DOHH2 (cell line): ENCODE data around the gene TPMT.
"Not testable (repeated sequence)": the region's sequence is repeated elsewhere in the genome, so short reads cannot be mapped to it uniquely, and the experiment has no call there.

Experiments
- H3F3A ChIP-seq: fragments of 200-600 bp; sonication (generic), shearing (Covaris generic); 2 replicates; pipeline ENCODE4 v1.6.0; 2016; ENCODE audit warnings: antibody characterized with exemption, mild to moderate bottlenecking; ENCODE audit not compliant: control insufficient read depth, insufficient read depth
- H3K27ac ChIP-seq: fragments of 200-600 bp; sonication (generic); 2 replicates; pipeline ENCODE4 v1.5.1; 2014; ENCODE audit warnings: low read depth, mild to moderate bottlenecking, low read length, moderate library complexity
- H3K27me3 ChIP-seq: fragments of 200-600 bp; sonication (generic); 2 replicates; pipeline ENCODE4 v1.6.1; 2014; ENCODE audit warnings: mild to moderate bottlenecking, low read length, mixed read lengths; ENCODE audit not compliant: control insufficient read depth
- H3K36me3 ChIP-seq: fragments of 200-600 bp; sonication (generic); 2 replicates; pipeline ENCODE4 v1.6.1; 2014; ENCODE audit warnings: mild to moderate bottlenecking, low read length, moderate library complexity, mixed read lengths; ENCODE audit not compliant: control insufficient read depth
- H3K4me1 ChIP-seq: fragments of 200-600 bp; sonication (generic); 2 replicates; pipeline ENCODE4 v1.6.1; 2014; ENCODE audit warnings: mild to moderate bottlenecking, low read length, mixed read lengths; ENCODE audit not compliant: control insufficient read depth
- H3K4me2 ChIP-seq: fragments of 200-600 bp; sonication (generic); 2 replicates; pipeline ENCODE4 v1.6.0; 2014; ENCODE audit warnings: mild to moderate bottlenecking, low read length, moderate library complexity
- H3K4me3 ChIP-seq: fragments of 200-600 bp; sonication (generic); 2 replicates; pipeline ENCODE4 v1.5.1; 2014; ENCODE audit warnings: mild to moderate bottlenecking, low read length, mixed read lengths
- H3K79me2 ChIP-seq: fragments of 200-600 bp; sonication (generic); 2 replicates; pipeline ENCODE4 v1.6.1; 2014; ENCODE audit warnings: mild to moderate bottlenecking, low read length, mixed read lengths; ENCODE audit not compliant: control insufficient read depth
- H3K9me2 ChIP-seq: fragments of 200-600 bp; sonication (generic); replicated peaks from 2 replicates; pipeline ENCODE4 v1.6.1; 2014; ENCODE audit warnings: mild to moderate bottlenecking, low read length, mixed read lengths; ENCODE audit not compliant: control insufficient read depth
- H3K9me3 ChIP-seq: fragments of 200-600 bp; sonication (generic); 2 replicates; pipeline ENCODE4 v1.6.1; 2014; ENCODE audit warnings: antibody characterized with exemption, low read length, mixed read lengths; ENCODE audit not compliant: control insufficient read depth, insufficient read depth
- H4K20me1 ChIP-seq: fragments of 200-600 bp; sonication (generic); 2 replicates; pipeline ENCODE4 v1.6.0; 2014; ENCODE audit warnings: low read depth, mild to moderate bottlenecking, antibody characterized with exemption, low read length, moderate library complexity; ENCODE audit not compliant: control insufficient read depth, insufficient read depth
- CTCF ChIP-seq: fragments of 200-600 bp; sonication (generic); IDR thresholded peaks from one replicate; pipeline ENCODE4 v1.5.1; 2014; ENCODE audit warnings: antibody characterized with exemption, mild to moderate bottlenecking, low read depth, low read length; ENCODE audit not compliant: poor library complexity, severe bottlenecking
- EZH2phosphoT487 ChIP-seq: fragments of 200-600 bp; sonication (generic); IDR thresholded peaks from 2 replicates; pipeline ENCODE4 v1.6.1; 2017; ENCODE audit warnings: borderline replicate concordance, mild to moderate bottlenecking, antibody characterized with exemption, low read length, moderate library complexity, mixed read lengths

Gene TPMT

GRCh38 chr6:18155864-18156421, 1.1 kb upstream of the TPMT start:
- Histone ChIP-seq H3K9me2 (no peaks in the 10 kb centered on the region), H3K27ac (peak overlapping the region; percentile 47), H4K20me1 (no peaks in the 10 kb centered on the region), H3K36me3 (peaks cover 7% of the 10 kb centered on the region), H3F3A (peaks cover 10% of the 10 kb centered on the region), H3K9me3 (no peaks in the 10 kb centered on the region), H3K4me2 (peak overlapping the region; percentile 89), H3K4me3 (peak overlapping the region; percentile 95), H3K79me2 (no peaks in the 10 kb centered on the region), H3K4me1 (peaks cover 23% of the 10 kb centered on the region), H3K27me3 (no peaks in the 10 kb centered on the region)
- TF ChIP-seq CTCF: peak; percentile 48
- no peak for TF ChIP-seq EZH2phosphoT487

- no peaks in the 10 kb centered on the region for H3K9me2 ChIP-seq
- H3K79me2 ChIP-seq: no peaks in the 10 kb centered on the region
- H3K4me1 ChIP-seq: peaks cover 23% of the 10 kb centered on the region
- no peaks in the 10 kb centered on the region for H3K9me3 ChIP-seq
- H3K27me3 ChIP-seq: no peaks in the 10 kb centered on the region
- H3K4me2 ChIP-seq: peak within 1 kb of the TSS; percentile 89
- peak within 1 kb of the TSS; percentile 47 for H3K27ac ChIP-seq
- H3K4me3 ChIP-seq: peak within 1 kb of the TSS; percentile 95
- peaks cover 6% of the 10 kb centered on the region for H3K36me3 ChIP-seq
- peaks cover 10% of the 10 kb centered on the region for H3F3A ChIP-seq
- no peaks in the 10 kb centered on the region for H4K20me1 ChIP-seq
- TF ChIP-seq EZH2phosphoT487: no peak
These were observed 430 bp upstream of the TPMT start, which contains the start of gene KDM1B for GRCh38 chr6:18155150-18155863. Gene KDM1B, plus strand, starts transcription at chr6:18155422. Its CDS starts 4,474 bp downstream, at chr6:18159896.

- TF ChIP-seq EZH2phosphoT487 (no peak), CTCF (no peak)
- Histone ChIP-seq H3K9me2 (no peaks in the 10 kb centered on the region), H3K36me3 (no peaks in the 10 kb centered on the region), H3K27me3 (no peaks in the 10 kb centered on the region), H3K9me3 (no peaks in the 10 kb centered on the region), H3K27ac (no peak overlapping the region), H3F3A (peaks cover 10% of the 10 kb centered on the region), H3K4me3 (no peak overlapping the region), H3K79me2 (no peaks in the 10 kb centered on the region), H3K4me1 (peaks cover 23% of the 10 kb centered on the region), H4K20me1 (no peaks in the 10 kb centered on the region), H3K4me2 (no peak overlapping the region)
These were observed 1.6 kb downstream of the TPMT start for GRCh38 chr6:18153311-18153703.

GRCh38 chr6:18151801-18152200, 3.1 kb downstream of the TPMT start:
- Histone ChIP-seq H4K20me1 (no peaks in the 10 kb centered on the region), H3K9me3 (no peaks in the 10 kb centered on the region), H3K4me3 (no peak overlapping the region), H3F3A (peaks cover 7% of the 10 kb centered on the region), H3K79me2 (no peaks in the 10 kb centered on the region), H3K9me2 (no peaks in the 10 kb centered on the region), H3K4me2 (no peak overlapping the region), H3K27ac (no peak overlapping the region), H3K4me1 (peaks cover 23% of the 10 kb centered on the region), H3K36me3 (no peaks in the 10 kb centered on the region), H3K27me3 (no peaks in the 10 kb centered on the region)
- TF ChIP-seq CTCF: no peak

- not testable (repeated sequence) for H3K4me3 ChIP-seq, H3K9me2 ChIP-seq, H3K36me3 ChIP-seq, H4K20me1 ChIP-seq, H3F3A ChIP-seq, H3K27ac ChIP-seq, H3K27me3 ChIP-seq, H3K79me2 ChIP-seq, H3K9me3 ChIP-seq, H3K4me2 ChIP-seq
- peaks cover 19% of the 10 kb centered on the region for H3K4me1 ChIP-seq
These were observed 3.5 kb downstream of the TPMT start for GRCh38 chr6:18151391-18151790.
